HG03066 (cell line): ENCODE results near the gene NUP62.

ENCODE experiments used
- ATAC-seq: cut with Tn5 transposase; IDR thresholded peaks from one replicate; pipeline ENCODE4 v1.9.1; 2021; ENCODE audit warnings: low read depth; ENCODE audit not compliant: unreplicated experiment

Gene NUP62

GRCh38 chr19:49857061-49857837 lies 72.1 kb downstream of the NUP62 start:
- no peak for ATAC-seq
